MM.1S (cell line): ENCODE results near the gene BBS7.

Experiments used
- DNase-seq: peaks from one replicate; pipeline ENCODE4 v3.0.0-alpha.2; 2015
- H2AFZ ChIP-seq: fragments of 300-600 bp; sonication (generic); 2 replicates; pipeline ENCODE4 v1.6.0; 2016; ENCODE audit warnings: antibody characterized with exemption, low read length
- H3F3A ChIP-seq: fragments of 300-600 bp; sonication (generic); 2 replicates; pipeline ENCODE4 v1.6.1; 2016; ENCODE audit warnings: mild to moderate bottlenecking, antibody characterized with exemption, low read length, moderate library complexity, mixed read lengths; ENCODE audit not compliant: insufficient read depth
- H3K27ac ChIP-seq: fragments of 300-600 bp; sonication (generic); 2 replicates; pipeline ENCODE4 v1.5.1; 2016; ENCODE audit warnings: mild to moderate bottlenecking, low read length
- H3K27me3 ChIP-seq: fragments of 300-600 bp; sonication (generic); replicated peaks from 2 replicates; pipeline ENCODE4 v1.6.0; 2016; ENCODE audit warnings: low read length; ENCODE audit not compliant: insufficient read depth
- H3K36me3 ChIP-seq: fragments of 300-600 bp; sonication (generic); replicated peaks from 2 replicates; pipeline ENCODE4 v1.6.1; 2016; ENCODE audit warnings: mild to moderate bottlenecking, low read length, mixed read lengths; ENCODE audit not compliant: insufficient read depth
- H3K4me1 ChIP-seq: fragments of 300-600 bp; sonication (generic); 2 replicates; pipeline ENCODE4 v1.6.1; 2016; ENCODE audit warnings: low read length, mixed read lengths
- H3K4me2 ChIP-seq: fragments of 300-600 bp; sonication (generic); 2 replicates; pipeline ENCODE4 v1.6.0; 2016; ENCODE audit warnings: low read depth, low read length
- H3K4me3 ChIP-seq: fragments of 300-600 bp; sonication (generic); 2 replicates; pipeline ENCODE4 v1.5.1; 2016; ENCODE audit warnings: low read length, mixed read lengths
- H3K79me2 ChIP-seq: fragments of 300-600 bp; sonication (generic); 2 replicates; pipeline ENCODE4 v1.6.1; 2016; ENCODE audit warnings: mixed run types, low read length, mixed read lengths
- H3K9ac ChIP-seq: fragments of 300-600 bp; sonication (generic); 2 replicates; pipeline ENCODE4 v1.6.1; 2016; ENCODE audit warnings: low read length, mixed read lengths
- H3K9me2 ChIP-seq: fragments of 300-600 bp; sonication (generic); replicated peaks from 2 replicates; pipeline ENCODE4 v1.6.1; 2016; ENCODE audit warnings: mild to moderate bottlenecking, low read length, mixed read lengths; ENCODE audit not compliant: insufficient read depth
- H3K9me3 ChIP-seq: fragments of 300-600 bp; sonication (generic); replicated peaks from 2 replicates; pipeline ENCODE4 v1.6.1; 2016; ENCODE audit warnings: mild to moderate bottlenecking, low read length, mixed read lengths; ENCODE audit not compliant: insufficient read depth
- H4K20me1 ChIP-seq: fragments of 300-600 bp; sonication (generic); 2 replicates; pipeline ENCODE4 v1.6.1; 2016; ENCODE audit warnings: mild to moderate bottlenecking, low read length, moderate library complexity, mixed read lengths; ENCODE audit not compliant: insufficient read depth
- EZH2 ChIP-seq: fragments of 300-600 bp; sonication (generic); optimal IDR thresholded peaks from 2 replicates; pipeline ENCODE3; 2017; ENCODE audit warnings: low read depth, mild to moderate bottlenecking, antibody characterized with exemption, low read length, mixed read lengths
- EZH2phosphoT487 ChIP-seq: fragments of 300-600 bp; sonication (generic); IDR thresholded peaks from 2 replicates; pipeline ENCODE4 v1.6.1; 2018; ENCODE audit warnings: antibody characterized with exemption, low read length
- TF ChIP-seq, protein P1 (sequence below): fragments of 300-600 bp; sonication (generic); IDR thresholded peaks from 2 replicates; pipeline ENCODE4 v1.5.1; 2016; ENCODE audit warnings: antibody characterized with exemption, low read length, mixed read lengths

BBS7 gene

DNA sequence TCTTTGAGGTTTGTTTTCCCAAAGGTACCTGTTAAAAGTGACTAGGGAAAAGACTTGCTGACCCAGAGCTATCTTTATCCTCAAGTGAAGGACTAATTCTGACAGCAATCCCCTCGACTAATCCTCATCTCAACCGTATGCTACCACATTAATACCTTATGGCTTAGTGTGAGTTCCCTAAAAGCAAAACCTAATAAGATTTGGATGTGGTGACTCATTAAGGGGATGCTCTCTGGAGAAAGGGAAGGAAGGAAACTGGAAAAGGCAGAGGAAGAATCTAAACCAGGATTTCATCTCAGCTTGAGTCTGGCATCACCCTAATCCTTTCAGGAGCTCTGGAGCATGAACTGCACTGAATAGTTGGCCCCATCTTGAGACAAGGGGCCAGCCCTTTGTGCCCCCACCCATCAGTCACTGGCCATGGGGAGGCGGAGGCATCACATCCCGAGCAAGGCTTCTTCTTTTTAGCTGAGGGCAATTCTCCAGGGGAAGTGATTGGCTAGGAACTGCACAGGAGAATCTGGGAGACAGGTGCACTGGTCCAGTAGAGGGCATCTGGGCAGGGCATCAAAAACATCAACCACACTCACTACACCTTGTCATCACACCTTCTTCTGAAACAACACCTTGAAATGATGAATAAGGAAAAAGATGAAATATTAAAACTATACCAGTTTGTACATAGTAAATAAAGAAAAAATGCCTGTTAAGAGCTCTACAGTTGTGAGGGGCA lies 6.9 kb upstream of the BBS7 start:
- Histone ChIP-seq H3K27ac (no peak overlapping the region), H3K79me2 (no peaks in the 10 kb centered on the region), H3K27me3 (no peaks in the 10 kb centered on the region), H2AFZ (no peak overlapping the region), H3K4me2 (no peak overlapping the region), H3K9me3 (no peaks in the 10 kb centered on the region), H3K4me1 (peaks cover 12% of the 10 kb centered on the region), H3K9me2 (no peaks in the 10 kb centered on the region), H3K36me3 (no peaks in the 10 kb centered on the region), H3K4me3 (no peak overlapping the region), H3K9ac (no peak overlapping the region), H4K20me1 (no peaks in the 10 kb centered on the region), H3F3A (peaks cover 11% of the 10 kb centered on the region)
- no peak for DNase-seq
- TF ChIP-seq, protein P1, sequence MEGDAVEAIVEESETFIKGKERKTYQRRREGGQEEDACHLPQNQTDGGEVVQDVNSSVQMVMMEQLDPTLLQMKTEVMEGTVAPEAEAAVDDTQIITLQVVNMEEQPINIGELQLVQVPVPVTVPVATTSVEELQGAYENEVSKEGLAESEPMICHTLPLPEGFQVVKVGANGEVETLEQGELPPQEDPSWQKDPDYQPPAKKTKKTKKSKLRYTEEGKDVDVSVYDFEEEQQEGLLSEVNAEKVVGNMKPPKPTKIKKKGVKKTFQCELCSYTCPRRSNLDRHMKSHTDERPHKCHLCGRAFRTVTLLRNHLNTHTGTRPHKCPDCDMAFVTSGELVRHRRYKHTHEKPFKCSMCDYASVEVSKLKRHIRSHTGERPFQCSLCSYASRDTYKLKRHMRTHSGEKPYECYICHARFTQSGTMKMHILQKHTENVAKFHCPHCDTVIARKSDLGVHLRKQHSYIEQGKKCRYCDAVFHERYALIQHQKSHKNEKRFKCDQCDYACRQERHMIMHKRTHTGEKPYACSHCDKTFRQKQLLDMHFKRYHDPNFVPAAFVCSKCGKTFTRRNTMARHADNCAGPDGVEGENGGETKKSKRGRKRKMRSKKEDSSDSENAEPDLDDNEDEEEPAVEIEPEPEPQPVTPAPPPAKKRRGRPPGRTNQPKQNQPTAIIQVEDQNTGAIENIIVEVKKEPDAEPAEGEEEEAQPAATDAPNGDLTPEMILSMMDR: peak; percentile 31
- no peak for TF ChIP-seq EZH2phosphoT487

DNA sequence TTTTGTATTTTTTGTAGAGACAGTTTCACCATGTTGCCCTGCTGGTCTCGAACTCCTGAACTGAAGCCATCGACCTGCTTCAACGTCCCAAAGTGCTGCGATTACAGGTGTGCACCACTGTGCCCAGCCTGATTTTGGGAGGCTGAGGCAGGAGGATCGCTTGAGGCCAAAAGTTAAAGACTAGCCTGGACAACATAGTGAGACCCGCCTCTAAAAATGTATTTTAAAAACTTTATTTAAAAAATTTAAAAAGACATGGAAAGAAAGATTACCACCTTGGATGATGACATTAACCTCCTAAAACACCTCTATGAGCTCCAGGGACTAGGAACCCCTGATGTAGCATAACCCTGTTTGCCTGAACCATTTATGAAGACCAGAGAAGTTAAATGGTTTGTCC lies 5.8 kb upstream of the BBS7 start:
- no peaks in the 10 kb centered on the region for H3K36me3 ChIP-seq
- no peak for DNase-seq
- H3K79me2 ChIP-seq: no peaks in the 10 kb centered on the region
- H4K20me1 ChIP-seq: no peaks in the 10 kb centered on the region
- H3F3A ChIP-seq: peaks cover 11% of the 10 kb centered on the region
- H3K27ac ChIP-seq: no peak overlapping the region
- no peaks in the 10 kb centered on the region for H3K9me3 ChIP-seq
- H3K27me3 ChIP-seq: no peaks in the 10 kb centered on the region
- no peak overlapping the region for H3K4me2 ChIP-seq
- no peak overlapping the region for H3K4me3 ChIP-seq
- no peak for TF ChIP-seq EZH2
- TF ChIP-seq, protein P1: no peak
- TF ChIP-seq EZH2phosphoT487: no peak
- H3K9ac ChIP-seq: no peak overlapping the region
- H3K4me1 ChIP-seq: peaks cover 12% of the 10 kb centered on the region
- no peak overlapping the region for H2AFZ ChIP-seq
- H3K9me2 ChIP-seq: no peaks in the 10 kb centered on the region

DNA sequence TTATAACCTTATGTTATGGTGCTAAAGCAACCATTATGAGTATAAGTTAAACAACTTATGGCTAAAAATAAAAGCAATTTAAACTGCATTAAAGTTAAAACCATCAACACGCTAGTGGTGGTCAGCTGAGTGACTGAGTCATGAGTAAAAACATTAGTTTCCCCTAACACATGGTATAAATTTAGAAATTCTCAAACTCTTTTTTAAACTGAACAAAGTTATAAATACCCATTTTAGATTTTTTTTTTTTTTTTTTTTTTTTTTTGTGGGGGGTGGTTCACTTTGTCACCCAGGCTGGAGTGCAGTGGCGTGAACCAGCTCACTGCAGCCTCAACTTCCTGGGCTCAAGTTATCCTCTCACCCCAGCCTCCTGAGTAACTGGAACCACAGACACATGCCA lies 5.4 kb upstream of the BBS7 start:
- no peak for DNase-seq
- Histone ChIP-seq H4K20me1 (no peaks in the 10 kb centered on the region), H3K4me2 (no peak overlapping the region), H2AFZ (no peak overlapping the region), H3K4me3 (no peak overlapping the region), H3K9ac (no peak overlapping the region), H3K79me2 (no peaks in the 10 kb centered on the region), H3K9me3 (no peaks in the 10 kb centered on the region), H3K27ac (no peak overlapping the region), H3K36me3 (no peaks in the 10 kb centered on the region), H3K9me2 (no peaks in the 10 kb centered on the region), H3K4me1 (peaks cover 12% of the 10 kb centered on the region), H3K27me3 (no peaks in the 10 kb centered on the region), H3F3A (peaks cover 11% of the 10 kb centered on the region)
- TF ChIP-seq, protein P1: no peak
- no peak for TF ChIP-seq EZH2
- TF ChIP-seq EZH2phosphoT487: no peak
